OCI-LY1 (cell line): ENCODE data around the gene TTC9C.
"Not testable (repeated sequence)": the region's sequence is repeated elsewhere in the genome, so short reads cannot be mapped to it uniquely, and the experiment has no call there.

Experiments
- H2AFZ ChIP-seq: fragments of 200-600 bp; sonication (generic), shearing (Covaris generic); 2 replicates; pipeline ENCODE4 v1.6.0; 2014; ENCODE audit warnings: antibody characterized with exemption, mild to moderate bottlenecking, low read length
- H3F3A ChIP-seq: fragments of 200-600 bp; sonication (generic), shearing (Covaris generic); 2 replicates; pipeline ENCODE4 v1.6.0; 2014; ENCODE audit warnings: mild to moderate bottlenecking, antibody characterized with exemption, low read length, moderate library complexity; ENCODE audit not compliant: insufficient read depth
- H3K27ac ChIP-seq: fragments of 200-600 bp; sonication (generic); 2 replicates; pipeline ENCODE4 v1.5.1; 2014; ENCODE audit warnings: low read length, mixed run types, mild to moderate bottlenecking, low read depth; ENCODE audit not compliant: poor library complexity, severe bottlenecking
- H3K27me3 ChIP-seq: fragments of 200-600 bp; sonication (generic); 2 replicates; pipeline ENCODE4 v1.6.0; 2014; ENCODE audit warnings: antibody characterized with exemption, mild to moderate bottlenecking, low read length, moderate library complexity; ENCODE audit not compliant: insufficient read depth
- H3K36me3 ChIP-seq: fragments of 200-600 bp; sonication (generic); 2 replicates; pipeline ENCODE4 v1.6.1; 2014; ENCODE audit warnings: mild to moderate bottlenecking, antibody characterized with exemption, low read length, moderate library complexity, mixed read lengths; ENCODE audit not compliant: insufficient read depth
- H3K4me1 ChIP-seq: fragments of 200-600 bp; sonication (generic); 2 replicates; pipeline ENCODE4 v1.5.1; 2014; ENCODE audit warnings: mild to moderate bottlenecking, low read length, moderate library complexity; ENCODE audit not compliant: insufficient read depth, severe bottlenecking
- H3K4me2 ChIP-seq: fragments of 200-600 bp; sonication (generic), shearing (Covaris generic); 2 replicates; pipeline ENCODE4 v1.6.1; 2014; ENCODE audit warnings: low read length
- H3K4me3 ChIP-seq: fragments of 200-600 bp; sonication (generic); 2 replicates; pipeline ENCODE4 v1.5.1; 2014; ENCODE audit warnings: low read length, low read depth, mild to moderate bottlenecking, mixed read lengths; ENCODE audit not compliant: poor library complexity, severe bottlenecking
- H3K79me2 ChIP-seq: fragments of 200-600 bp; shearing (Covaris generic); 2 replicates; pipeline ENCODE4 v1.6.1; 2016; ENCODE audit warnings: mixed run types, low read length, mixed read lengths; ENCODE audit not compliant: insufficient read depth
- H3K9ac ChIP-seq: fragments of 200-600 bp; sonication (generic), shearing (Covaris generic); 2 replicates; pipeline ENCODE4 v1.6.1; 2014; ENCODE audit warnings: mild to moderate bottlenecking, low read length, mixed read lengths
- H3K9me2 ChIP-seq: fragments of 200-600 bp; sonication (generic), shearing (Covaris generic); 2 replicates; pipeline ENCODE4 v1.6.1; 2014; ENCODE audit warnings: low read depth, mild to moderate bottlenecking, low read length, mixed read lengths
- H3K9me3 ChIP-seq: fragments of 200-600 bp; shearing (Covaris generic); 2 replicates; pipeline ENCODE4 v1.6.1; 2014; ENCODE audit warnings: low read length, mixed read lengths
- H4K20me1 ChIP-seq: fragments of 200-600 bp; sonication (generic), shearing (Covaris generic); 2 replicates; pipeline ENCODE4 v1.6.0; 2016; ENCODE audit warnings: mild to moderate bottlenecking, low read length; ENCODE audit not compliant: insufficient read depth
- EZH2 ChIP-seq: fragments of 200-600 bp; sonication (generic), shearing (Covaris generic); IDR thresholded peaks from 2 replicates; pipeline ENCODE4 v1.8.0; 2017; ENCODE audit warnings: borderline replicate concordance, mixed run types, mild to moderate bottlenecking, antibody characterized with exemption, low read length, moderate library complexity, mixed read lengths
- TF ChIP-seq, protein P1 (sequence below): fragments of 200-600 bp; sonication (generic), shearing (Covaris generic); IDR thresholded peaks from 2 replicates; pipeline ENCODE4 v1.5.1; 2017; ENCODE audit warnings: mild to moderate bottlenecking, antibody characterized with exemption, low read length, moderate library complexity, mixed read lengths

The TTC9C gene

DNA sequence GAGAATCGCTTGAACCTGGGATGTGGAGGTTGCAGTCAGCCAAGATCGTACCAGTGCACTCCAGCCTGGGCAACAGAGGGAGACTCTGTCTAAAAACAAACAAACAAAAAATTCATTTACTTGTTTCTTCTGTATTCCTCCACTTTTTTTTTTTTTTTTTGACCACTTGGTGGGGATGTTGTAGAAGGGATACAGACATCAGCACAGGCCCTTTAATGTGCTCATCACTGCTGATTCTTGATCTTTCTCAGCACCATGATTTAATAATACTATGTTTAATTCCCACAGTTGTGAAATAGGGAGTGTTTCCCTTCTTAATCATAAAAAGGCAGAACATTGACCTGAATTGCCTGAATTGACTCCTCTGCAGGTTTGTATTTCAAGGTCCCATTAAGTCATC is 4.5 kb downstream of the TTC9C start:
- H3K36me3 ChIP-seq, result peaks cover 36% of the 10 kb centered on the region
- no peaks in the 10 kb centered on the region for H3K27me3 ChIP-seq
- H3K9me2 ChIP-seq, result no peaks in the 10 kb centered on the region
- peaks cover 10% of the 10 kb centered on the region for H3K4me1 ChIP-seq
- H4K20me1 ChIP-seq, result no peaks in the 10 kb centered on the region
- no peak overlapping the region for H3K4me3 ChIP-seq
- H2AFZ ChIP-seq, result no peak overlapping the region
- H3K79me2 ChIP-seq, result peaks cover 16% of the 10 kb centered on the region
- H3K9ac ChIP-seq, result no peak overlapping the region
- TF ChIP-seq EZH2, result no peak
- TF ChIP-seq, protein P1, sequence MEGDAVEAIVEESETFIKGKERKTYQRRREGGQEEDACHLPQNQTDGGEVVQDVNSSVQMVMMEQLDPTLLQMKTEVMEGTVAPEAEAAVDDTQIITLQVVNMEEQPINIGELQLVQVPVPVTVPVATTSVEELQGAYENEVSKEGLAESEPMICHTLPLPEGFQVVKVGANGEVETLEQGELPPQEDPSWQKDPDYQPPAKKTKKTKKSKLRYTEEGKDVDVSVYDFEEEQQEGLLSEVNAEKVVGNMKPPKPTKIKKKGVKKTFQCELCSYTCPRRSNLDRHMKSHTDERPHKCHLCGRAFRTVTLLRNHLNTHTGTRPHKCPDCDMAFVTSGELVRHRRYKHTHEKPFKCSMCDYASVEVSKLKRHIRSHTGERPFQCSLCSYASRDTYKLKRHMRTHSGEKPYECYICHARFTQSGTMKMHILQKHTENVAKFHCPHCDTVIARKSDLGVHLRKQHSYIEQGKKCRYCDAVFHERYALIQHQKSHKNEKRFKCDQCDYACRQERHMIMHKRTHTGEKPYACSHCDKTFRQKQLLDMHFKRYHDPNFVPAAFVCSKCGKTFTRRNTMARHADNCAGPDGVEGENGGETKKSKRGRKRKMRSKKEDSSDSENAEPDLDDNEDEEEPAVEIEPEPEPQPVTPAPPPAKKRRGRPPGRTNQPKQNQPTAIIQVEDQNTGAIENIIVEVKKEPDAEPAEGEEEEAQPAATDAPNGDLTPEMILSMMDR, result peak; percentile 38
- H3F3A ChIP-seq, result no peaks in the 10 kb centered on the region
- H3K9me3 ChIP-seq, result no peaks in the 10 kb centered on the region
- no peak overlapping the region for H3K4me2 ChIP-seq
- no peak overlapping the region for H3K27ac ChIP-seq

DNA sequence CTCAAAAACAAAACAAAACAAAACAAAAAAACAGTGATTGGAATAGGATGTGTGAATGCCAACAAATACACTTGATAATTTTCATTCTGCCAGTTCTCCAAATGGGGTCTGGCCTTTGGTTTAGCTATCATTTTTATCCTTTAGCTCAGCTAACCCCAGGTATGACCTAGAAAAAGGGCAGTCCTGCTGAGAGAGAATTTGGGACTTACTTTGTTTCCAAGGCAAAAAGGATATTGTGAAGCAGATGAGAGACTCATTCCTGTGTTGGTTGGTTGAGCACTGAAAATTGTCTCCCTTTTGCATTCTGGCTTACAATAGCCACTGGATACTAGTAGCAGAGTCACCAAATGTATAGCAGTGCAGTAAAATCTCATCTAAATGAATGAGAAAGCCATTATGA is 8.9 kb downstream of the TTC9C start:
- Histone ChIP-seq H3K27ac (no peak overlapping the region), H3K4me2 (no peak overlapping the region), H3K79me2 (no peaks in the 10 kb centered on the region), H4K20me1 (no peaks in the 10 kb centered on the region), H3K9me2 (no peaks in the 10 kb centered on the region), H2AFZ (no peak overlapping the region), H3K9ac (no peak overlapping the region), H3K9me3 (no peaks in the 10 kb centered on the region), H3K27me3 (no peaks in the 10 kb centered on the region), H3K4me3 (no peak overlapping the region), H3K4me1 (no peaks in the 10 kb centered on the region), H3F3A (no peaks in the 10 kb centered on the region), H3K36me3 (peaks cover 57% of the 10 kb centered on the region)
- TF ChIP-seq, protein P1, result no peak
- TF ChIP-seq EZH2, result no peak

DNA sequence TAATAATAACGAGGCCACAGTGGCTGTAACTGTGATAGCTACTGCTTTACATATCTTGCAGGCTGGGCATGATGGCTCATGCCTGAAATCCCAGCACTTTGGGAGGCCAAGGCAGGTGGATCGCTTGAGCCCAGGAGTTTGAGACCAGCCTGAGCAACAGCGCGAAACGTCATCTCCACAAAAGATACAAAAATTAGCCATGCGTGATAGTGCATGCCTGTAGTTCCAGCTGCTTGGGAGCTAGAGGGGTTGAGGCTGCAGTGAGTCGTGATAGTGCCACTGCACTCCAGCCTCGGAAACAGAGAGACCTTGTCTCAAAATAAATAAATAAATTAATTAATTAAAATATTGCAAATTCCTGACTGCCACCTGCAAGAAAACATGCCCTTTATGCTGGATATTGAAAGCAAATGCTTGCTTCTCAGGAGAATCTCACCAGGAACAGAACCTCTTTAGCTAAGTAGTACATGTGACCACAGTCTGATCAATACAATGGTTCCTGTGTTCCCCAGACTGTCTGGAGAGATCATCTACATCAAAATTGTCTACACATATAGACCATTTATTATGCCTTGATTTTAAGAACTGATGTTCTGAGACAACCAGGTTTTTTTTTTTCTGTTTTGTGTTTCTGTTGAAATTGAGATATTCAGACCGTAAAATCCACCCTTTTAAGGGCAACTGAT is 19.3 kb downstream of the TTC9C start:
- TF ChIP-seq EZH2, result no peak
- TF ChIP-seq, protein P1, result no peak
- Histone ChIP-seq H4K20me1 (no peaks in the 10 kb centered on the region), H3K4me2 (peak overlapping the region; percentile 37; the same call in 1 of the 2 replicates), H3K36me3 (peaks cover 8% of the 10 kb centered on the region; the same call in 1 of the 2 replicates), H3F3A (no peaks in the 10 kb centered on the region), H3K9me2 (no peaks in the 10 kb centered on the region), H3K4me3 (no peak overlapping the region), H3K4me1 (peaks cover 19% of the 10 kb centered on the region), H2AFZ (no peak overlapping the region), H3K27me3 (no peaks in the 10 kb centered on the region), H3K9ac (peak overlapping the region; percentile 34; the same call in 1 of the 2 replicates), H3K27ac (peak overlapping the region; percentile 59), H3K79me2 (no peaks in the 10 kb centered on the region), H3K9me3 (no peaks in the 10 kb centered on the region)

DNA sequence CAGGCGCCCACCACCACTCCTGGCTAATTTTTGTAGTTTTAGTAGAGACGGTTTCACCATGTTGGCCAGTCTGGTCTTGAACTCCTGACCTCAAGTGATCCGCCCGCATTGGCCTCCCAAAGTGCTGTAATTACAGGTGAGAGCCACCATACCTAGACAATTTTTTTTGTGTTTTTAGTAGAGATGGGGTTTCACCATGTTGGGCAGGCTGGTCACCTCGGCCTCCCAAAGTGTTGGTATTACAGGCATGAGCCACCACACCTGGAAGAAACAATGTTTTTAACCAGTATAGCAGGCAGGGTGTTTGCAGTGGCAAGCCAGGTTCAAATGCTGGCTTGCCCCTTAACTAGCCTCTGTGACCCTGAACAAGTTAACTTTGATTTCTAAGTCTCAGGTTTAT is 21.6 kb downstream of the TTC9C start:
- not testable (repeated sequence) for H3F3A ChIP-seq, H3K9ac ChIP-seq, H3K4me3 ChIP-seq, H3K79me2 ChIP-seq, H3K4me2 ChIP-seq, H3K9me3 ChIP-seq, H4K20me1 ChIP-seq, H3K9me2 ChIP-seq, H3K27me3 ChIP-seq, H3K27ac ChIP-seq, H2AFZ ChIP-seq
- Histone ChIP-seq H3K36me3 (peaks cover 15% of the 10 kb centered on the region; the same call in 1 of the 2 replicates), H3K4me1 (peaks cover 31% of the 10 kb centered on the region)
